Umbilical cord (tissue), 2 donors: ENCODE results near the gene USP28. TPM values are rescaled to one million over a fixed set of nuclear protein-coding genes. Genes with fewer than 3 reads are reported as not detected.
A peak's percentile ranks its signal among the peaks of the same experiment; 100 is the strongest.
"Not testable (repeated sequence)": the region's sequence is repeated elsewhere in the genome, so short reads cannot be mapped to it uniquely, and the experiment has no call there.

Experiments used
- DNase-seq: peaks from one replicate; pipeline ENCODE4 v3.0.0-alpha.2; 2015; ENCODE audit warnings: low spot score
- total RNA-seq: library from RNA; depleted of rRNA; stranded (reverse); fragments of >200 nt; gene quantifications from one replicate; pipeline ENCODE4 v1.2.3, GENCODE V29; 2014; ENCODE audit warnings: low replicate concordance; ENCODE audit not compliant: insufficient read depth

The USP28 gene
- total RNA-seq, 1 donor from 2014 or later, result 51.0 TPM

- DNase-seq, result no peak
Observed at GRCh38 chr11:113840932-113841664, 34.3 kb downstream of the USP28 start.

GRCh38 chr11:113839842-113840241, 35.5 kb downstream of the USP28 start:
- DNase-seq, result no peak

GRCh38 chr11:113838005-113838404, 37.4 kb downstream of the USP28 start:
- DNase-seq, result no peak

GRCh38 chr11:113835306-113835705, 40.1 kb downstream of the USP28 start:
- no peak for DNase-seq

GRCh38 chr11:113833151-113833550, 42.2 kb downstream of the USP28 start:
- DNase-seq, result no peak

GRCh38 chr11:113831314-113831713, 44.1 kb downstream of the USP28 start:
- no peak for DNase-seq

- no peak for DNase-seq
Observed at GRCh38 chr11:113829751-113830150, 45.6 kb downstream of the USP28 start.

- DNase-seq, result no peak
Observed at GRCh38 chr11:113828191-113828590, 47.2 kb downstream of the USP28 start.

- DNase-seq, result no peak
Observed at GRCh38 chr11:113827477-113827876, 47.9 kb downstream of the USP28 start.

- no peak for DNase-seq
Observed at GRCh38 chr11:113818426-113818825, 56.9 kb downstream of the USP28 start.

GRCh38 chr11:113817626-113818025, 57.7 kb downstream of the USP28 start:
- no peak for DNase-seq

- DNase-seq, result no peak
Observed at GRCh38 chr11:113817162-113817561, 58.2 kb downstream of the USP28 start.

- no peak for DNase-seq
Observed at GRCh38 chr11:113814181-113814580, 61.2 kb downstream of the USP28 start.

- no peak for DNase-seq
Observed at GRCh38 chr11:113808931-113809330, 66.4 kb downstream of the USP28 start.

- no peak for DNase-seq
Observed at GRCh38 chr11:113806406-113806805, 69.0 kb downstream of the USP28 start.

GRCh38 chr11:113805640-113806039, 69.7 kb downstream of the USP28 start:
- no peak for DNase-seq

GRCh38 chr11:113802621-113803020, 72.8 kb downstream of the USP28 start:
- no peak for DNase-seq

- DNase-seq, result peak; percentile 59
Observed at GRCh38 chr11:113796663-113797259, 78.6 kb downstream of the USP28 start.

- no peak for DNase-seq
Observed at GRCh38 chr11:113789675-113790320, 85.6 kb downstream of the USP28 start.

- DNase-seq, result not testable (repeated sequence)
Observed at GRCh38 chr11:113789016-113789415, 86.4 kb downstream of the USP28 start.

GRCh38 chr11:113782134-113782533, 93.2 kb downstream of the USP28 start:
- no peak for DNase-seq

- no peak for DNase-seq
Observed at GRCh38 chr11:113781682-113782081, 93.7 kb downstream of the USP28 start.

- no peak for DNase-seq
Observed at GRCh38 chr11:113779496-113779895, 95.9 kb downstream of the USP28 start, which contains the start of gene CLDN25. Gene CLDN25, plus strand, starts transcription at chr11:113779796. Its CDS starts 0 bp downstream, at chr11:113779796.
